H9 (cell line): Measurements from ENCODE around the gene DNASE1L1. TPM values are rescaled to one million over a fixed set of nuclear protein-coding genes. Genes with fewer than 3 reads are reported as not detected.

Source experiments
- DNase-seq: peaks from one replicate; pipeline ENCODE4 v3.0.0-alpha.2; 2017
- H2AFZ ChIP-seq: one replicate; pipeline ENCODE4 v1.6.1; 2013; ENCODE audit warnings: mild to moderate bottlenecking, low read length, control low read depth, moderate library complexity
- H2AK5ac ChIP-seq: 2 replicates; pipeline ENCODE4 v1.6.1; 2013; ENCODE audit warnings: low read length, control low read depth, mixed read lengths; ENCODE audit not compliant: insufficient read length
- H2BK120ac ChIP-seq: one replicate; pipeline ENCODE4 v1.6.1; 2013; ENCODE audit warnings: low read depth, mild to moderate bottlenecking, low read length, control low read depth, inconsistent platforms; ENCODE audit not compliant: poor library complexity, severe bottlenecking
- H2BK12ac ChIP-seq: 2 replicates; pipeline ENCODE4 v1.6.1; 2013; ENCODE audit warnings: low read length, control low read depth, mixed read lengths, low read depth; ENCODE audit not compliant: insufficient read length
- H2BK15ac ChIP-seq: 2 replicates; pipeline ENCODE4 v1.6.1; 2013; ENCODE audit warnings: low read depth, low read length, control low read depth
- H2BK20ac ChIP-seq: one replicate; pipeline ENCODE4 v1.6.1; 2013; ENCODE audit warnings: low read depth, mild to moderate bottlenecking, low read length, control low read depth, inconsistent platforms; ENCODE audit not compliant: poor library complexity, severe bottlenecking
- H2BK5ac ChIP-seq: 2 replicates; pipeline ENCODE4 v1.6.1; 2013; ENCODE audit warnings: low read length, control low read depth, mixed read lengths; ENCODE audit not compliant: insufficient read length
- H3K14ac ChIP-seq: 2 replicates; pipeline ENCODE4 v1.6.1; 2013; ENCODE audit warnings: low read length, control low read depth; ENCODE audit not compliant: insufficient read depth
- H3K18ac ChIP-seq: 2 replicates; pipeline ENCODE4 v1.6.1; 2013; ENCODE audit warnings: low read depth, mild to moderate bottlenecking, mixed read lengths, low read length, control low read depth; ENCODE audit not compliant: insufficient read length
- H3K23ac ChIP-seq: 2 replicates; pipeline ENCODE4 v1.6.1; 2013; ENCODE audit warnings: low read length, control low read depth, mixed read lengths, low read depth; ENCODE audit not compliant: insufficient read length
- H3K23me2 ChIP-seq: 2 replicates; pipeline ENCODE4 v1.6.1; 2013; ENCODE audit warnings: low read depth, mild to moderate bottlenecking, mixed read lengths, low read length, control low read depth; ENCODE audit not compliant: insufficient read length, poor library complexity, severe bottlenecking
- H3K27ac ChIP-seq: 2 replicates; pipeline ENCODE4 v1.5.1; 2013; ENCODE audit warnings: low read length, control low read depth, mixed read lengths, low read depth; ENCODE audit not compliant: insufficient read length
- H3K27me3 ChIP-seq: 2 replicates; pipeline ENCODE4 v1.6.1; 2013; ENCODE audit warnings: low read length, control low read depth, inconsistent platforms; ENCODE audit not compliant: insufficient read depth
- H3K4ac ChIP-seq: 2 replicates; pipeline ENCODE4 v1.6.1; 2013; ENCODE audit warnings: low read depth, mild to moderate bottlenecking, control low read depth, inconsistent platforms, low read length, moderate library complexity
- H3K4me1 ChIP-seq: 2 replicates; pipeline ENCODE4 v1.6.1; 2013; ENCODE audit warnings: low read length, control low read depth, inconsistent platforms; ENCODE audit not compliant: insufficient read depth
- H3K4me2 ChIP-seq: 2 replicates; pipeline ENCODE4 v1.6.1; 2013; ENCODE audit warnings: low read length, control low read depth, mixed read lengths; ENCODE audit not compliant: insufficient read length, insufficient read depth
- H3K56ac ChIP-seq: 2 replicates; pipeline ENCODE4 v1.6.1; 2013; ENCODE audit warnings: low read depth, mild to moderate bottlenecking, mixed read lengths, low read length, control low read depth; ENCODE audit not compliant: insufficient read length
- H3K79me1 ChIP-seq: 2 replicates; pipeline ENCODE4 v1.6.1; 2013; ENCODE audit warnings: low read depth, mild to moderate bottlenecking, moderate library complexity, low read length, control low read depth, inconsistent platforms; ENCODE audit not compliant: insufficient read depth, poor library complexity, severe bottlenecking
- H3K79me2 ChIP-seq: 2 replicates; pipeline ENCODE4 v1.6.1; 2013; ENCODE audit warnings: low read length, control low read depth, inconsistent platforms; ENCODE audit not compliant: insufficient read depth
- H3K9ac ChIP-seq: 2 replicates; pipeline ENCODE4 v1.6.1; 2013; ENCODE audit warnings: low read length, control low read depth, mixed read lengths; ENCODE audit not compliant: insufficient read length; ENCODE audit errors: extremely low read depth
- H3K9me3 ChIP-seq: one replicate; pipeline ENCODE4 v1.6.1; 2013; ENCODE audit warnings: low read depth, low read length, inconsistent platforms; ENCODE audit not compliant: control insufficient read depth
- H3T11ph ChIP-seq: one replicate; pipeline ENCODE4 v1.6.1; 2013; ENCODE audit warnings: mild to moderate bottlenecking, low read length, control low read depth, inconsistent platforms
- H4K20me1 ChIP-seq: one replicate; pipeline ENCODE4 v1.6.1; 2013; ENCODE audit not compliant: control insufficient read depth, insufficient read length, insufficient read depth
- H4K5ac ChIP-seq: 2 replicates; pipeline ENCODE4 v1.6.1; 2013; ENCODE audit warnings: low read depth, mild to moderate bottlenecking, mixed read lengths, low read length, control low read depth; ENCODE audit not compliant: insufficient read length
- H4K8ac ChIP-seq: replicated peaks from 2 replicates; pipeline ENCODE4 v1.6.1; 2013; ENCODE audit warnings: low read length, control low read depth, mixed read lengths, low read depth; ENCODE audit not compliant: insufficient read length
- H4K91ac ChIP-seq: 2 replicates; pipeline ENCODE4 v1.6.1; 2013; ENCODE audit warnings: low read depth, mild to moderate bottlenecking, moderate library complexity, mixed read lengths, low read length, control low read depth; ENCODE audit not compliant: insufficient read length
- H3K27ac Mint-ChIP-seq, 3 experiments: 2 replicates in 2 of 3; 3 replicates in 1 of 3; pipeline ENCODE4 v1.8.0; 2020 to 2021; ENCODE audit warnings: mixed read lengths in 3 of 3, mild to moderate bottlenecking in 1 of 3, moderate library complexity in 1 of 3
- H3K27me3 Mint-ChIP-seq: 2 replicates; pipeline ENCODE4 v1.8.0; 2021; ENCODE audit warnings: low read depth, mild to moderate bottlenecking, moderate library complexity, mixed read lengths
- H3K36me3 Mint-ChIP-seq, 3 experiments: 2 replicates in 2 of 3; 3 replicates in 1 of 3; pipeline ENCODE4 v1.8.0; 2020 to 2021; ENCODE audit warnings: low read depth in 3 of 3, mixed read lengths in 3 of 3; ENCODE audit not compliant: insufficient read depth in 1 of 3
- H3K4me1 Mint-ChIP-seq, 2 experiments: 2 replicates each; pipeline ENCODE4 v1.8.0; 2020; ENCODE audit warnings: mixed read lengths in 2 of 2
- H3K4me3 Mint-ChIP-seq, 2 experiments: 2 replicates in 1 of 2; 3 replicates in 1 of 2; pipeline ENCODE4 v1.8.0; 2020 to 2021; ENCODE audit warnings: mild to moderate bottlenecking in 2 of 2, mixed read lengths in 2 of 2, moderate library complexity in 1 of 2
- H3K9me3 Mint-ChIP-seq, 2 experiments: 2 replicates in 1 of 2; 3 replicates in 1 of 2; pipeline ENCODE4 v1.8.0; 2020; ENCODE audit warnings: mild to moderate bottlenecking in 2 of 2, mixed read lengths in 2 of 2, moderate library complexity in 1 of 2
- CTCF ChIP-seq: fragments of 200-600 bp; sonication (generic); conservative IDR thresholded peaks from 3 replicates; pipeline ENCODE4 v1.8.0; 2021; ENCODE audit warnings: antibody characterized with exemption, mild to moderate bottlenecking
- WGBS: extraction: QIAGEN DNeasy Blood & Tissue Kit; methylation state at CpG from one replicate; pipeline ENCODE4 v1.1.7; 2013; ENCODE audit warnings: missing lambda C conversion rate, low lambda C conversion rate, mixed read lengths; ENCODE audit not compliant: insufficient read length; ENCODE audit errors: extremely low coverage; 5-methylcytosine and 5-hydroxymethylcytosine counted together
- total RNA-seq: library from RNA; stranded (reverse); gene quantifications from 2 replicates; pipeline ENCODE4 v1.2.1, GENCODE V29; 2021

Gene DNASE1L1
- total RNA-seq, 1 experiment from 2014 or later: 14.5 TPM

- Histone ChIP-seq H2AK5ac (no peak overlapping the region), H4K20me1 (no peaks in the 10 kb centered on the region), H2BK15ac (no peak overlapping the region), H3K9ac (no peak overlapping the region), H3K23me2 (peaks cover 4% of the 10 kb centered on the region), H3K18ac (no peak overlapping the region), H3K9me3 (peaks cover 24% of the 10 kb centered on the region), H2AFZ (no peak overlapping the region), H2BK20ac (no peak overlapping the region), H3K4me1 (no peaks in the 10 kb centered on the region), H2BK12ac (no peak overlapping the region), H4K8ac (no peak overlapping the region), H3K27me3 (no peaks in the 10 kb centered on the region), H3K79me1 (no peaks in the 10 kb centered on the region), H3K4me2 (no peak overlapping the region), H3K27ac (no peak overlapping the region), H3K14ac (no peak overlapping the region), H4K91ac (no peak overlapping the region), H3K56ac (no peak overlapping the region), H3K79me2 (no peaks in the 10 kb centered on the region), H2BK5ac (no peak overlapping the region), H3K23ac (no peak overlapping the region), H3T11ph (no peak overlapping the region), H2BK120ac (no peak overlapping the region), H4K5ac (no peak overlapping the region), H3K4ac (no peak overlapping the region)
- Mint-ChIP-seq H3K27me3 (no peaks in the 10 kb centered on the region), H3K4me3 (no peak overlapping the region; a peak in 2 of 5 replicates), H3K36me3 (peaks cover 17 to 35% (median 21%) of the 10 kb centered on the region in 3 experiments), H3K4me1 (peaks cover 10 to 15% of the 10 kb centered on the region in 2 experiments), H3K27ac (no peak overlapping the region), H3K9me3 (peaks cover 51 to 63% of the 10 kb centered on the region in 2 experiments)
- no peak for TF ChIP-seq CTCF
- WGBS: no CpG with 5 or more reads among the region's 8 CpGs
- no peak for DNase-seq
Measured at GRCh38 chrX:154413142-154413541, 4.1 kb upstream of the DNASE1L1 start.
